Smooth muscle cell (in vitro differentiated cells): ENCODE measurements around the gene SWAP70. TPM values are rescaled to one million over a fixed set of nuclear protein-coding genes. Genes with fewer than 3 reads are reported as not detected.

Experiments used
- DNase-seq: peaks from one replicate; lab custom pipeline; 2025; ENCODE audit not compliant: unreplicated experiment; lab: John Stamatoyannopoulos, UW
- H2AFZ ChIP-seq: fragments of 200-600 bp; sonication (generic); 2 replicates; pipeline ENCODE4 v1.6.0; 2016; ENCODE audit warnings: antibody characterized with exemption, low read depth, mild to moderate bottlenecking
- H3F3A ChIP-seq: fragments of 200-600 bp; sonication (generic); 2 replicates; pipeline ENCODE4 v1.6.0; 2017; ENCODE audit warnings: antibody characterized with exemption, low read depth
- H3K27ac ChIP-seq: fragments of 200-600 bp; sonication (generic); 2 replicates; pipeline ENCODE4 v1.5.1; 2016; ENCODE audit warnings: low read depth, mild to moderate bottlenecking
- H3K27me3 ChIP-seq: fragments of 200-600 bp; sonication (generic); 2 replicates; pipeline ENCODE4 v1.6.1; 2016; ENCODE audit warnings: low read depth, mild to moderate bottlenecking
- H3K36me3 ChIP-seq: fragments of 200-600 bp; sonication (generic); 2 replicates; pipeline ENCODE4 v1.5.1; 2016; ENCODE audit warnings: low read depth
- H3K4me1 ChIP-seq: fragments of 200-600 bp; sonication (generic); 2 replicates; pipeline ENCODE4 v1.5.1; 2016; ENCODE audit warnings: low read depth
- H3K4me2 ChIP-seq: fragments of 200-600 bp; sonication (generic); 2 replicates; pipeline ENCODE4 v1.6.0; 2016; ENCODE audit warnings: mild to moderate bottlenecking
- H3K4me3 ChIP-seq: fragments of 200-600 bp; sonication (generic); 2 replicates; pipeline ENCODE4 v1.5.1; 2016; ENCODE audit warnings: mild to moderate bottlenecking
- H3K79me2 ChIP-seq: fragments of 200-600 bp; sonication (generic); 2 replicates; pipeline ENCODE4 v1.6.0; 2016; ENCODE audit warnings: low read depth, mild to moderate bottlenecking
- H3K9ac ChIP-seq: fragments of 200-600 bp; sonication (generic); 2 replicates; pipeline ENCODE4 v1.6.0; 2016; ENCODE audit warnings: low read depth
- H3K9me3 ChIP-seq: fragments of 200-600 bp; sonication (generic); replicated peaks from 2 replicates; pipeline ENCODE4 v1.5.1; 2016; ENCODE audit warnings: low read depth
- H4K20me1 ChIP-seq: fragments of 200-600 bp; sonication (generic); 2 replicates; pipeline ENCODE4 v1.6.0; 2016; ENCODE audit warnings: low read depth
- CTCF ChIP-seq: fragments of 200-600 bp; sonication (generic); IDR thresholded peaks from 2 replicates; pipeline ENCODE4 v1.5.1; 2017; ENCODE audit warnings: borderline replicate concordance, mild to moderate bottlenecking, antibody characterized with exemption; ENCODE audit not compliant: insufficient read depth, poor library complexity, severe bottlenecking
- WGBS: methylation state at CpG from one replicate; pipeline ENCODE4 v1.1.7; 2016; ENCODE audit warnings: low lambda C conversion rate; 5-methylcytosine and 5-hydroxymethylcytosine counted together
- polyA plus RNA-seq: library from polyadenylated mRNA; unstranded; fragments of >200 nt; fragmentation: Nextera tagmentation; extraction: Ambion mirVana; gene quantifications from 2 replicates; pipeline ENCODE4 v1.2.1, GENCODE V29; 2016
- total RNA-seq: library from RNA; depleted of rRNA; stranded (reverse); fragments of >200 nt; gene quantifications from 2 replicates; pipeline ENCODE4 v1.2.3, GENCODE V29; 2014

Gene SWAP70
- total and polyA plus RNA-seq, 2 experiments from 2014 or later = 15.4 to 17.8 TPM

GRCh38 chr11:9773524-9773923, 109.6 kb downstream of the SWAP70 start:
- H3F3A ChIP-seq = peaks cover 5% of the 10 kb centered on the region
- H3K4me1 ChIP-seq = peaks cover 14% of the 10 kb centered on the region
- H3K4me2 ChIP-seq = no peak overlapping the region
- H2AFZ ChIP-seq = no peak overlapping the region
- no peak for DNase-seq
- no peak overlapping the region for H3K4me3 ChIP-seq
- no peak for TF ChIP-seq CTCF
- no peak overlapping the region for H3K27ac ChIP-seq
- WGBS = 98% methylated on average over 2 of the region's 2 CpGs
- no peaks in the 10 kb centered on the region for H3K9me3 ChIP-seq
- no peak overlapping the region for H3K9ac ChIP-seq
- no peaks in the 10 kb centered on the region for H4K20me1 ChIP-seq
- no peaks in the 10 kb centered on the region for H3K27me3 ChIP-seq
- no peaks in the 10 kb centered on the region for H3K36me3 ChIP-seq
- H3K79me2 ChIP-seq = no peaks in the 10 kb centered on the region

- H3K36me3 ChIP-seq = no peaks in the 10 kb centered on the region
- no peak for DNase-seq
- no peaks in the 10 kb centered on the region for H3K9me3 ChIP-seq
- peaks cover 5% of the 10 kb centered on the region for H3F3A ChIP-seq
- no peak overlapping the region for H3K9ac ChIP-seq
- H3K79me2 ChIP-seq = no peaks in the 10 kb centered on the region
- peaks cover 14% of the 10 kb centered on the region for H3K4me1 ChIP-seq
- H3K27ac ChIP-seq = no peak overlapping the region
- no peaks in the 10 kb centered on the region for H4K20me1 ChIP-seq
- no peak for TF ChIP-seq CTCF
- H3K4me2 ChIP-seq = no peak overlapping the region
- H3K4me3 ChIP-seq = no peak overlapping the region
- no peak overlapping the region for H2AFZ ChIP-seq
- no peaks in the 10 kb centered on the region for H3K27me3 ChIP-seq
These were observed 110.2 kb downstream of the SWAP70 start for GRCh38 chr11:9774109-9774508.

- 49% methylated on average over 6 of the region's 6 CpGs for WGBS
- peaks cover 6% of the 10 kb centered on the region for H3K36me3 ChIP-seq
- H3K79me2 ChIP-seq = no peaks in the 10 kb centered on the region
- H3K4me3 ChIP-seq = no peak overlapping the region
- peak overlapping the region; percentile 5 for H3K4me2 ChIP-seq
- H3K4me1 ChIP-seq = peaks cover 14% of the 10 kb centered on the region
- H3K9me3 ChIP-seq = no peaks in the 10 kb centered on the region
- H3K27ac ChIP-seq = peak overlapping the region; percentile 8
- H2AFZ ChIP-seq = no peak overlapping the region
- peaks cover 5% of the 10 kb centered on the region for H3F3A ChIP-seq
- DNase-seq = no peak
- no peaks in the 10 kb centered on the region for H4K20me1 ChIP-seq
- no peak overlapping the region for H3K9ac ChIP-seq
- no peaks in the 10 kb centered on the region for H3K27me3 ChIP-seq
- no peak for TF ChIP-seq CTCF
These were observed 110.9 kb downstream of the SWAP70 start for GRCh38 chr11:9774591-9775397.

GRCh38 chr11:9775398-9775779, 111.5 kb downstream of the SWAP70 start:
- no peak overlapping the region for H3K4me3 ChIP-seq
- peak overlapping the region; percentile 5 for H3K4me2 ChIP-seq

More at GRCh38 chr11:9775398-9775779, 111.5 kb downstream of the SWAP70 start:
- 38% methylated on average over 2 of the region's 2 CpGs for WGBS
- no peaks in the 10 kb centered on the region for H3K27me3 ChIP-seq
- H3K9ac ChIP-seq = no peak overlapping the region
- H4K20me1 ChIP-seq = no peaks in the 10 kb centered on the region
- DNase-seq = no peak
- peaks cover 9% of the 10 kb centered on the region for H3K36me3 ChIP-seq
- no peak overlapping the region for H2AFZ ChIP-seq
- peaks cover 5% of the 10 kb centered on the region for H3F3A ChIP-seq
- peaks cover 14% of the 10 kb centered on the region for H3K4me1 ChIP-seq
- H3K27ac ChIP-seq = peak overlapping the region; percentile 8
- no peaks in the 10 kb centered on the region for H3K79me2 ChIP-seq
- TF ChIP-seq CTCF = no peak
- H3K9me3 ChIP-seq = no peaks in the 10 kb centered on the region
